ENCODE results near the gene GALNT7.
A peak's percentile ranks its signal among the peaks of the same experiment; 100 is the strongest.

GALNT7 gene

DNA sequence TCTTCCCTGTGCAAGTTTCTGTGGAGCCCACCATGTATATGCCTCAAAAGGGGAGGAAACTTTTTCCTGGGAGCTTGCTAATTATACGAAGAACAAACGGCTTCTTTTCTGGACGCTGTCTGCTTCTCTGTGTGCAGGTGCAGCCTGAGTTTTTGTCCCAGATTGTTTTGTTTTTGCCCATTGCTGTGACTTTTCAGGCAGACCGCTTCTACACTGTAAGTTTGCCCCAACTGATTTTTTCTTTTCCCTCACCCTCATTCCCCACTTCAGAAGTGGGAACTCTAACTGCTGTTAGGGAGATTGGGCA lies 113.6 kb downstream of the GALNT7 start:
- no peak overlapping the region for H3K27ac ChIP-seq
- TF ChIP-seq CTCF (conservative IDR thresholded peaks at IDR 0.05): no peak

GRCh38 chr4:173282626-173283025 lies 114.0 kb downstream of the GALNT7 start:
- no peak overlapping the region for H3K27ac ChIP-seq
- no peak for TF ChIP-seq CTCF (conservative IDR thresholded peaks at IDR 0.05)

DNA sequence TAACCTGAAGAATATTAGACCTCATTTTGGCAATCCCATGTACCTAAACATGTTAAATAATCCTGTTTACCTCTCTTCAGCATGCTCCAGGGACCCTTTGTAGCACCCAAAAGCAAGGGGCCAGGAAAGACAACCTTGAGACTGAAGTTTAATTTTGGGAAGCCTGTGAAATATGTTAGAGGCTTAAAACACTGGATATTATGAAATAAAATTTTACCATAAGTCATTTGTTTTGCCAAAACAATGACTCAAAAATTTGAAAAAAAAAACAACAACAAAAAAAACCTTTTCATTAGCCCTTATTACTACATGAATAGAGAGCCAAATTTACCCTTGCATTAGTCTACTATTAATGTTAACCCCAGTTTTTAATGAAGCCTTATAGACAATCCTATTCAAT lies 115.9 kb downstream of the GALNT7 start:
- H3K27ac ChIP-seq: no peak overlapping the region
- TF ChIP-seq CTCF (conservative IDR thresholded peaks at IDR 0.05): no peak

GRCh38 chr4:173287486-173287885 lies 118.9 kb downstream of the GALNT7 start:
- no peak for TF ChIP-seq CTCF (conservative IDR thresholded peaks at IDR 0.05)
- no peak overlapping the region for H3K27ac ChIP-seq

DNA sequence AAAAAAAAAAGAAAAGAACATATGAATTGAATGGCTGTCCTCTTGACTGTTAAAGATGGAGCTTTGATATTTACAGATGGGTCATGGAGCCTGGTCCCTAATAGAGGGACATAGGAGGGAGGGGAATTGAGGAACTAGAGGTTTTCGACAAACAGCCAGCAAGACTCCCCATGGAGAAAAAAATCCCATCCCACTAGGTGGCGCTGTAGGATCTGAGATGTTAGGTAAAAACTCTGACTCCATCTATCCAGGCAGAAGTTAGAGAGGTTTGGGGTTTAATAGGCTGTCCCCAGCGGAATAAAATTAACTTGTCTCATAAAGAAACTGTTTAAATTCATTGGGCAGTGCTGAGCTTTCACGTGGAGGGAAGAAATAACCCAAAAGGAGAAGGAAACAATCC lies 119.7 kb downstream of the GALNT7 start:
- TF ChIP-seq CTCF (conservative IDR thresholded peaks at IDR 0.05): peak; percentile 59
- H3K27ac ChIP-seq: no peak overlapping the region

GRCh38 chr4:173288698-173289352 lies 120.2 kb downstream of the GALNT7 start:
- TF ChIP-seq CTCF (conservative IDR thresholded peaks at IDR 0.05): no peak
- no peak overlapping the region for H3K27ac ChIP-seq

DNA sequence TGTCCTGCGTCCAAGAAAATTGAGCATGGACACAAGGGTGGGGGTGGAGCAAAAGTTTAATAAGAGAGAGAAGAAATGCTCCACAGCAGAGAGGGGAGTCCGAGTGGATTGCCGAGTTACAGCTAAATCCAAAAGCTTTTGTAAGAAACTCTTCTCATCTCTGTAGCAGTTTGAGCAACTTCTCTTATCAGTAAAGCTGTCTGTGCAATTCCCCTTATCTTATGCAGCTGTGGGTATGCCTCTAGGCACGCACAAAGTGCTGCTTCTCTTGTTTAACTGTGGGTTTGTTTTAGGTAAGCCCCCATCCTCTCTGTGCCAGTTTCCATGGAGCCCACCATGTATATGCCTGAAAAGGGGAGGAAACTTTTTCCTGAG lies 120.7 kb downstream of the GALNT7 start:
- no peak overlapping the region for H3K27ac ChIP-seq
- no peak for TF ChIP-seq CTCF (conservative IDR thresholded peaks at IDR 0.05)
